Dermis microvascular lymphatic vessel endothelial cell (primary cell): ENCODE results near the gene LDHD. TPM values are rescaled to one million over a fixed set of nuclear protein-coding genes. Genes with fewer than 3 reads are reported as not detected.

Experiments
- DNase-seq, 2 donors: peaks; one replicate each; pipeline versions ENCODE4 v3.0.0 to v3.0.0-alpha.2; 2010; ENCODE audit warnings: low read depth in 2 of 2
- total RNA-seq: library from RNA; depleted of rRNA; stranded (reverse); fragments of >200 nt; gene quantifications from 2 replicates; pipeline ENCODE4 v1.2.1, GENCODE V29; 2014

The LDHD gene
- total RNA-seq, 1 donor from 2014 or later = 0.39 TPM

DNA sequence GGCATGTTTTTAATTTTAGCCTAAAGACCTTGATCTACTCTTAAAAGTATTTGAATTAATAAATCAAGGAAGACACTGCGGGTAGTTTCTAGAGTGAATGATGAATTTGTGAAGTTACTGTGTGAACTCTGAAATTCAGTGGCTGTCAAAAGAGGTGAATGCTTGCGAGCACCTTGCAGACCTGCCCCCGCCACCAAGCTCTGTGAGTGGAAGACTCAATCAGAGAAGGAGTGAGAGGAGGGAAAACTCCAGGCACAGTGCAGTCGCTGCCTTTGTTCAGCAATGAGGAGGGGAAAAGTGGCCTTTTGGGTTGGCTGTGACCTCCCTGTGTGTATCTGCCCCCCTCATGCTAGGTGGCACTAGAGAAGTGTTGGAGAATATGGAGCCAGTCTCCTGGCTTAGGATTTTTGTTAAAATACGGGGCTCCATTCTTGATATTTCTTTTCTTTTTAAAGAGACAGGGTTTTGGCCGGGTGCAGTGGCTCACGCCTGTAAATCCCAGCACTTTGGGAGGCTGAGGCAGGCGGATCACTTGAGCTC, 53.0 kb downstream of the LDHD start:
- DNase-seq = no peak

DNA sequence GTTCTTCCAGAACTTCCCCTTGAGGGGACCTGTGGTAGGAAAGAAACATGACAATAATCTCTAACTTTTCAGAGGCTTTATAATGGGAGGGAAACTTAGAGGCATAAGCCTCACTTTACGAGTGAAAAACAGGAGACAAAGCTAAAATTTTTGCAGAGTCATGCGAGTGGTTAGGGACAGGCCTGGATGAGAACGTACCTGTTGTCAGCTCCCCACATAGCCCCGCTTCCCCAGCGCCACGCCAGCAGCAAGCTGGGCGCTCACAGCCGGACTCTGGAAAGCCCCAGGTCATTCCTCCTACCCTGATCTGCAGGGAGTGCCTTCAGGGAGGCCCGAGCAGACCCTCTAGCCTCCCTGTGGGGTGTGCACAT, 53.6 kb downstream of the LDHD start:
- DNase-seq = no peak

DNA sequence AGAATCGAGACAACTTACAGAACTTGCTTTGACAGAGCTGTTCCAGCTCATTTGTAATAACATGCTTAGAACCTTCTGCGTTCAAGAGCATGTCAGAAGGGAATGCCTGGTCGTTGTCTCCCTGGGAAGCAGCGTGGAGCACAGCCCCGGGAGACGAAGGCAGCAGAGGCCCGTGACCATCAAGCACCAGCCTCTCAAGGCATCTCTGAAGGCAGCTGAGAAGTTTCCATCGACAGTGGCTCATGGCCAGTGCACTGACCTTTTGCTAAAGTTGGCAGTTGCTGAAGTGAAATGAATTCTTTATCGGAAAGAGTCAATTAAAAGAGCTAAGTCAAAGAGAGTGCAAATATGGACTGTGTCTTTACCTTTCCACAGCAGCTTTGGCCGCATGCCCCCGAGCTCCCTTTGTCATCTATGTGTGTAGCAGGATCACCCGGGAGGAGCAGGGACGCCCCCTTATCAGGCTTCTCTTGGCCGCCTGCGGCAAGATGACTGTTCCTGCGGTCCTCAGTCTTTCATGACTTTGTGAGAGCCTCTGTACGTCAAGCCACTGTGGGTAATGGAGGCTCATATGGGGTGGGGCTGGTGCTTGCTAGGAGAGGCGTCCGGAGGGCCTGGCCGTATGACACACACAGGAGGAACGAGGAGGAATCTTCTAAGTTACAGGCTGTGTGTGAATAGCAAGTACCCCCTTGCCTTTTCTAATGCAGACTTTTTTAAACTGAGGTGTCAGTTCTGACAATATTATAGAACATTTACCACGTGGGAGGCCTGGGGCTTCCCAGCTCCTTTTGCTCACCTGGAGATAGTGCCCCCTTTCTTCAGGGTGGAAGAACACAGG, 54.2 kb downstream of the LDHD start:
- no peak for DNase-seq

Other genes starting within 250 kb of the LDHD start
- gene WDR59, start 131.7 kb downstream of the LDHD start, total RNA-seq = 10.0 and 11.5 TPM in 2 replicates
- 9.2 and 16.6 TPM in 2 replicates for gene ZNRF1, start 117.8 kb downstream of the LDHD start, total RNA-seq
- 7.7 and 9.9 TPM in 2 replicates for gene ZFP1, start 31.7 kb upstream of the LDHD start, total RNA-seq
- gene CTRB2, start 90.4 kb upstream of the LDHD start, total RNA-seq = not detected in 2 replicates
- not detected in 2 replicates for gene CTRB1, start 102.2 kb upstream of the LDHD start, total RNA-seq
- gene BCAR1, start 134.8 kb upstream of the LDHD start, total RNA-seq = 78.3 and 141 TPM in 2 replicates